ENCODE measurements around the gene P2RX5.

The P2RX5 gene

GRCh38 chr17:3647251-3647650 is 48.7 kb downstream of the P2RX5 start (continued):
- TF ChIP-seq ZNF10 (tag by site-specific recombination; IDR thresholded peaks at IDR 0.05): no peak

GRCh38 chr17:3645310-3645709 is 50.6 kb downstream of the P2RX5 start:
- H3K4me3 ChIP-seq (ENCODE audit: low read depth, low read length): no peak overlapping the region
- no peaks in the 10 kb centered on the region for H3K9me3 ChIP-seq (ENCODE audit: control insufficient read depth, insufficient read depth, low read depth, low read length)
- peaks cover 10 to 44% of the 10 kb centered on the region in 2 experiments; a peak in 2 of 3 replicates for H3K36me3 ChIP-seq (ENCODE audit: control insufficient read depth in 2 of 2, insufficient read depth in 1 of 2, low read length in 2 of 2)
- no peak for TF ChIP-seq HOXD13 (CRISPR knock-in tag; IDR thresholded peaks at IDR 0.05; ENCODE audit: borderline replicate concordance)
- TF ChIP-seq ZNF23 (tag by site-specific recombination; IDR thresholded peaks at IDR 0.05; ENCODE audit: borderline replicate concordance): no peak
- no peak for TF ChIP-seq ZNF138 (tag by site-specific recombination; IDR thresholded peaks at IDR 0.05; ENCODE audit: borderline replicate concordance)
- no peak for TF ChIP-seq ZBTB1 (tag by site-specific recombination; IDR thresholded peaks at IDR 0.05)
- no peak for TF ChIP-seq REPIN1 (tag by site-specific recombination; IDR thresholded peaks at IDR 0.05; ENCODE audit: low read depth)
- TF ChIP-seq ZFP41 (tag by site-specific recombination; IDR thresholded peaks at IDR 0.05; ENCODE audit: borderline replicate concordance): no peak
- TF ChIP-seq ZNF518A (tag by site-specific recombination; conservative IDR thresholded peaks at IDR 0.05; ENCODE audit: low read depth): no peak
- TF ChIP-seq ZNF248 (tag by site-specific recombination; IDR thresholded peaks at IDR 0.05): no peak
- ChIA-PET POLR2A (no interaction called here), CTCF (interaction anchor here (0.7 to 2.2 kb wide), 3 partner anchors 169 to 597 kb away, joined by 3 to 8 read pairs (median 3); partner anchors contain the start of gene ASPA)
- H3K4me1 ChIP-seq (ENCODE audit: control insufficient read depth, insufficient read depth, low read length): no peaks in the 10 kb centered on the region
- no peak overlapping the region for H3K27ac ChIP-seq (ENCODE audit: extremely low read depth, low read depth, low read length)

DNA sequence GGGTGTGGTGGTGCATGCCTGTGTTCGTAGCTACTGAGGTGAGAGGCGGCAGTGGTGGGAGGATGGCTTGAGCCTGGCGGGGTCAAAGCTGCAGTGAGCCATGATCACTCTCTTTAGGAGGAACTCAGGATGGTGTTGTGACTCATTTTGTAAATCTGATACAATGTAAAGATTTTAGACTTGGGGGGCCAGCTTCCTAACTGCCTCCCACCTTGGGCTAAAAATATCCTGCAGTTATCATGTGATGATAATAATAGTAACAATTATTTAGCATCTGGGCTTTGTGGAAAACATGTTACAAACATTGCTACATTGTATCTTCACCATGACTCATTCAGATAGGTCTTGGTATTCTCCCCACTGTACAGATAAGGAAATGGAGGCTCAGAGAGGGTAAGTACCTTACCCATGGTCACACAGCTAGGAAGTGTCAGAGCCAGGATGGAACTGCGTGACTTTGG is 52.0 kb downstream of the P2RX5 start:
- ChIA-PET CTCF (interaction anchor here (0.7 to 2.2 kb wide), 4 partner anchors 40 to 595 kb away, joined by 3 to 8 read pairs (median 3); no protein-coding TSS in a partner anchor), POLR2A (interaction anchor here (0.6 to 0.7 kb wide), 2 partner anchors 22 to 24 kb away, joined by 3 read pairs; no protein-coding TSS in a partner anchor)
- no peak overlapping the region for H3K27ac ChIP-seq (ENCODE audit: extremely low read depth, low read depth, low read length)
- H3K4me1 ChIP-seq (ENCODE audit: control insufficient read depth, insufficient read depth, low read length): peaks cover 2% of the 10 kb centered on the region; the same call in 1 of the 2 replicates
- peaks cover 5 to 36% of the 10 kb centered on the region in 2 experiments; a peak in 2 of 3 replicates for H3K36me3 ChIP-seq (ENCODE audit: control insufficient read depth in 2 of 2, insufficient read depth in 1 of 2, low read length in 2 of 2)
- TF ChIP-seq ZNF768 (tag by site-specific recombination; IDR thresholded peaks at IDR 0.05) (0 out of 2 replicates have a peak, but pooled peaks have one; percentile 58), ZSCAN23 (tag by site-specific recombination; IDR thresholded peaks at IDR 0.05) (no peak), ZFP69B (tag by site-specific recombination; IDR thresholded peaks at IDR 0.05) (no peak), ZBTB11 (tag by site-specific recombination; conservative IDR thresholded peaks at IDR 0.05; ENCODE audit: low read depth) (no peak), ZBTB8A (tag by site-specific recombination; IDR thresholded peaks at IDR 0.05) (no peak), ZNF843 (tag by site-specific recombination; IDR thresholded peaks at IDR 0.05) (no peak), ZNF391 (tag by site-specific recombination; IDR thresholded peaks at IDR 0.05; ENCODE audit: borderline replicate concordance, low read depth) (no peak), ZNF211 (tag by site-specific recombination; IDR thresholded peaks at IDR 0.05; ENCODE audit: low read depth) (no peak), EGR2 (tag by site-specific recombination; IDR thresholded peaks at IDR 0.05; ENCODE audit: low read depth) (peak; percentile 60; the same call in 1 of the 2 replicates), ZFHX2 (tag by site-specific recombination; conservative IDR thresholded peaks at IDR 0.05) (peak; percentile 32; the same call in 1 of the 2 replicates), OVOL3 (tag by site-specific recombination; IDR thresholded peaks at IDR 0.05) (no peak)
- no peak overlapping the region for H3K4me3 ChIP-seq (ENCODE audit: low read depth, low read length)
- H3K9me3 ChIP-seq (ENCODE audit: control insufficient read depth, insufficient read depth, low read depth, low read length): no peaks in the 10 kb centered on the region

Data from HEK293 (cell line).